H1 (cell line): ENCODE results near the gene P2RX7. TPM values are rescaled to one million over a fixed set of nuclear protein-coding genes. Genes with fewer than 3 reads are reported as not detected.

Source experiments
- ATF3 ChIP-seq: IDR thresholded peaks from 2 replicates; pipeline ENCODE4 v1.6.1; 2011; ENCODE audit warnings: low read depth, mild to moderate bottlenecking, low read length; ENCODE audit not compliant: insufficient read depth
- BCL11A ChIP-seq, 2 experiments: IDR thresholded peaks; one replicate each; pipeline ENCODE4 v1.6.1; 2011; ENCODE audit warnings: low read depth in 2 of 2, low read length in 2 of 2, mild to moderate bottlenecking in 2 of 2
- EP300 ChIP-seq, 2 experiments: IDR thresholded peaks; 1 replicate in 1 of 2; 2 replicates in 1 of 2; pipeline ENCODE4 v1.6.1; 2011 to 2012; ENCODE audit warnings: low read depth in 2 of 2, low read length in 2 of 2, mild to moderate bottlenecking in 2 of 2, borderline replicate concordance in 1 of 2, inconsistent platforms in 1 of 2, moderate library complexity in 1 of 2
- SIN3A ChIP-seq, 2 experiments: IDR thresholded peaks in 1 of 2; conservative IDR thresholded peaks in 1 of 2; 2 replicates each; pipeline ENCODE4 v1.6.1; 2011 to 2012; ENCODE audit warnings: low read length in 2 of 2, improper control_type of control experiment in 1 of 2, low read depth in 1 of 2, mild to moderate bottlenecking in 1 of 2
- polyA plus RNA-seq, 7 experiments: library from polyadenylated mRNA; depleted of rRNA in 3 of 7; stranded (reverse) in 5 of 7; unstranded in 2 of 7; fragments of >200 nt in 5 of 7; fragments of 200-250 nt in 2 of 7; gene quantifications; 1 replicate in 5 of 7; 2 replicates in 1 of 7; 4 replicates in 1 of 7; pipeline versions ENCODE4 v1.2.1 to v1.2.3, GENCODE V29; 2011 to 2013; ENCODE audit warnings: missing spikeins in 2 of 7, mixed read lengths in 2 of 7
- total RNA-seq: library from RNA; stranded (reverse); fragmentation: NEBNext Ultra II Directional; extraction: Animal tissue kit (Norgen Biotek cat#: 25700); gene quantifications from 2 replicates; pipeline ENCODE4 v1.2.1, GENCODE V29; 2021

The P2RX7 gene
- total and polyA plus RNA-seq, 2 of the 8 experiments (the other 6 are each of a cell fraction or from before 2014, with no cell fraction given), result 0.38 to 0.56 TPM

GRCh38 chr12:121170611-121171260 lies 38.1 kb downstream of the P2RX7 start (continued):
- TF ChIP-seq EP300 (IDR thresholded peaks at IDR 0.05; ENCODE audit: borderline replicate concordance in 1 of 2, low read depth in 2 of 2, low read length in 2 of 2) (no peak), BCL11A (IDR thresholded peaks at IDR 0.05; ENCODE audit: low read depth in 2 of 2, low read length in 2 of 2) (no peak), SIN3A (conservative IDR thresholded peaks at IDR 0.05 in 1 of 2, IDR thresholded peaks at IDR 0.05 in 1 of 2; ENCODE audit: low read depth in 1 of 2, low read length in 2 of 2) (no peak), ATF3 (no peak)
